Stimulated activated CD4-positive, alpha-beta T cell treated with anti-CD3 and anti-CD28 coated beads, Interleukin-1b, Interleukin-23, amount 100 ng/mL, for 48 hours (primary cell): Measurements from ENCODE around the gene BMPER.

Experiments
- DNase-seq: peaks from one replicate; pipeline ENCODE4 v3.0.0-alpha.2; 2020

Gene BMPER

DNA sequence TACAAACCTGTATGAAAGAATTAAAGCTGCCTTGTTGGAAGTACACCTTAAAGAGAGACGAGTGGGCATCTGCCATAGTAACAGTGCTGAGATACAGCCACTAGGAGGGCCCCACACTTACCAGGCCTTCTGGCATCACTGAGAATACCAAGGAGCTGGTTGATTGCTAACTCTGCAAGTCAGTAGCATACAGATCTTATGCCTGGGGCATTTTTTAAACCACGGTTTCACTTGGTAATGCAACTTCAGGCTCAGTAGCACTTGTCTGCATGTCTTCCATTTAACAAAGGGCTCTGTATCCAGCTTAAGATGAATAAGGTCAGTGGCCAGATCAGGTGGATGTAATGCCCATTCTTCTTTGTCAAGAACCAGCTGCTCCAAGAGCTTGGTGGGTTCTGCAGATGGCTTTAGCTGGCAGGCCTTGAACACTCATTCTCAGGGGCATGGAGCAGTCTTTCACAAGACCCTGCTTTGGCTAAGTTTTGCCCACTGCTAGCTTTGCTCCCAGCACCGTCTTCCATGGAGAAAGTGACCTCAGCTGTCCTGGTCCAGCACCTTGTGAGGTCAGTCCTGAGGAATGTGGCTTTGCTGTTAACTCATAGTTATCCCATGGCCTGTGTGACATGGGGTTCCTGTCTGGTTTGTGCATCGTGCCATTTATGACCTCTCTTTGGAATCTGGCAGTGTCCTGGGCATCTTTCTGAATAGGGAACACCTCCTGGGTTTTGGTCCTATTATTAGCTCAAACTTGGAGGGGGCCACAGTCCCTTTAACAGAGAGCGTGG is 68.1 kb downstream of the BMPER start:
- DNase-seq = no peak

DNA sequence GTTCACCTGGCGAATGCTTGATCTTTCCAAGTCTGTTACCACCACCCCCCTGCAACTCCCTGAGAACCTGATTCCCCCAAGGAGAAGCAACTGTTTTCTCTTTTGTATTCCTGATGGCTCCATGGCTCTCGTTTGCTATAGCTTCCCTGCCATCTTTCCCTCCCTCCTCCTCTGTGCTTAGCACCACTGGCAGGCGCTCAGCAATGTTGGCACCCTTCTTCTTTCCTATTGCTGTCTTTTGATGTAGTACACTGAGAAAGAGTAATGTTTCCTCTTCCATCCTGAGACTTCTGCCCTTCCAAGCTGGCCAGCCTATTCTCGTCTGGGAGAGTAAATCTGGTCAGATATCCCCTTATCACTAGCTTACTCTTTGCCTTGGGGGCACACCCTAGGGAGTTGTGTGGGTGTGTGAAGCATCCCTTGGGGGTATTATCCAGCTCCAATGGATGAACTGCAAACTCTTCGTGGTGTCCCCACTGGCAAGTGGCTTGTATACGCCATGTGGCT is 74.0 kb downstream of the BMPER start:
- DNase-seq = no peak

DNA sequence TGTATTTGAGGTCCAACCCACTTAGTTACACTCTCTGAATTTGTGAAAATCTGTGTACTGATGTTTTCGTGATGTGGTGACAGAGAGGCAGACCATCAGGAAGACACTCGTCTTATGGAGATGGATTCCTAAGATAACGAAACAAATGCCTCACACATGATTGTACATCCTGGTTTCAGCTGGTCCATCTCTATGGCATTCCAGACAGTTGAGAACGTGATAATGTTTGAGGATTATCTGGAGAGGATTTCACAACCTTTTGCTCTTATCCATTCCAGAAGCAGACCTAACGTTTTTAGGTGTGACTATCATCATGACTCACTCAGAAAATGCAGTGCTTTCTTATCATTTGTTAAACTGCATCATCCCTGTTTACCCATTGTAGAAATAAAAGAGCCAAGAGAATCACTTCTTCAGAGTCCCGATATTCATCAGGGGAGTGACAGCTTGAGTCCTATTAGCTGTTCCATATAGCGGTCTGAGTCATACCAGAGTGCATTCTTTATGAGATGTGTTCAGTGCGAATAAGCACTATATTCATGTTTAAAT is 74.5 kb downstream of the BMPER start:
- DNase-seq = no peak

DNA sequence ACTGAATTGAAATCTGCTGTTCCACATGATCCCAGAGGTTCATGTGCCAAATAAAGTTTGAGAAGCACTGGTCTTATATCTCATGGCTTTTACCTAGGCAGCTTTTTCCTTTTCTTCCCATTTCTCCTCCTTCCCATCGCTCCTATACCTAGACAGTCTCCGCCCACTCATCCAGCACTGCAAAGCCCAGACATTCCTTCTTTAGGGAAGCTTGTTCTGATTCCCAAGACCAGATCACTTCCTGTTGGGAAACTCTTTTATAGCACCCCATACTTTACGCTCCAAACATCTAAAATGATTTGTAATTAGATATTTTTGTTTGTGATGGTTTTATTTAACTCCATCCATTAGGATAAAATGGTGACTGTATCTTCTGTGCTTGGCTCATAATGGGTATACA is 75.9 kb downstream of the BMPER start:
- no peak for DNase-seq

DNA sequence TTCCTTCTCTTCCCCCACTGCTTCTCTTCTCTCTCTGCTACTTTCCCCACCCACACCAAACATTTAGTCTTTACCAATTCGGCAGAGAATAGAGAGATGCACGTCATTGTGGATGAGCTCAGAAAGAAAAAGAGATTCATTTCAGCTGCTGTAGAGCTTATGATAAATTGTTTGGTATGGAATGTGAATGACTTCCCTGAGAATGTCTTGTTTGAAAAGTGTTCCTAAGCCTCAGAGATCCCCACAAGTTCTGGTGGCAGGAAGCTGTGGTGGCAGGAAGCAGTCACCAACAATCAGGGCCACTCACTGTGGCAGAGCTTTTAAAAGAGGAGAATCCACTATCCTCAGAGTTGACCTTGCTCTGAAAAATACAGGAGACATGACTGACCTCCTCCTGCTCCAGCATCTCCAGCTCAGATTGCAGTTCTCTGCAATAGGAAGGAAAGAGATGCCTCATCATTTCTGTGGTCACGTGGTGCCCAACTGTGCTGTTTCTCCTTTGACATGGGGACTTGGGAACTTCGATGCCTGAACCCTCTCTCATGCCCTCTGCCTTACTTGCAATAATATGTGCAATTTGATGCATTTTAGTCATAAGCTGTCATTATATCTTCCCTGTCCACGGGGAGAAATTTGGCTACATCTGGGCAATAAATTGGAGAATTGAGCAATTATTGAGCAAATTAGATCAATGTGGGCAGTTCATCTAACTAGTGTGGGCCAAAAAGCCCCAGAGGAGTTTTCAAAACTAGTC is 76.5 kb downstream of the BMPER start:
- DNase-seq = no peak

DNA sequence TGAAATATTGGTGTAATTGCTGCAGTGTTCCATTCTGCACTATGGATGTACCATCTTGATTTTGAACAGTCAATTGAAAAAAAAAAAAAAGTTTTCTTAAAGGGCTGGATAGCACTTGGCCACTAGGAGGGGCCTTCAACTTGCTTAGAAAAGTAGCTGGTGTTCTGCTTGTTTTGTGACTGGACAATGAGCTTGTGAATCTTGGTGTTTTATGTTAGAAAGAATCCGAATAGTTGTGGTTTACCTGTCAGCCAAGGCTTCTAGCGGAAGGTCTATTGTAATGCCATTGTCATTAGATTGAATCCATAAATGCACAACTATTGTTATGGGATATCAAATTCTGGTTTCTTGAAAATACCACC is 77.1 kb downstream of the BMPER start:
- DNase-seq = no peak

DNA sequence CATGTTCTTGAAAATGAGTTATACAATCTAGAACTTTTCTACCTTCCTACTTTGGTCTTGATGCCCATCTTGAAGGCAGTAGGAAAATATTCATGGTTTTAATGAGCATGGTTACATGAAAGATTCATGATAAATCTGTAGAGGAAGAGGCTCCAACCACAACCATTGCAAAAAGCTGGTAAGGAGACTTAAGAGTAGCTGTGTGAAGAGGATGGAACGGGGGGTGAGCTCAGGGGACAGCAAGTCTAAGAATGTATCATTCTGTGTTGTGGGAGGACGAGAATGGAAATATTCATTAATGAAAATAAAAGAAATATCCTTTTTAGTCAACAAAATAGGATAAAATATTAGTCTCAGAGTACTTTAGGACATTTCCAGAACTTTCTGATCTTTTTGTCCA is 81.1 kb downstream of the BMPER start:
- no peak for DNase-seq

DNA sequence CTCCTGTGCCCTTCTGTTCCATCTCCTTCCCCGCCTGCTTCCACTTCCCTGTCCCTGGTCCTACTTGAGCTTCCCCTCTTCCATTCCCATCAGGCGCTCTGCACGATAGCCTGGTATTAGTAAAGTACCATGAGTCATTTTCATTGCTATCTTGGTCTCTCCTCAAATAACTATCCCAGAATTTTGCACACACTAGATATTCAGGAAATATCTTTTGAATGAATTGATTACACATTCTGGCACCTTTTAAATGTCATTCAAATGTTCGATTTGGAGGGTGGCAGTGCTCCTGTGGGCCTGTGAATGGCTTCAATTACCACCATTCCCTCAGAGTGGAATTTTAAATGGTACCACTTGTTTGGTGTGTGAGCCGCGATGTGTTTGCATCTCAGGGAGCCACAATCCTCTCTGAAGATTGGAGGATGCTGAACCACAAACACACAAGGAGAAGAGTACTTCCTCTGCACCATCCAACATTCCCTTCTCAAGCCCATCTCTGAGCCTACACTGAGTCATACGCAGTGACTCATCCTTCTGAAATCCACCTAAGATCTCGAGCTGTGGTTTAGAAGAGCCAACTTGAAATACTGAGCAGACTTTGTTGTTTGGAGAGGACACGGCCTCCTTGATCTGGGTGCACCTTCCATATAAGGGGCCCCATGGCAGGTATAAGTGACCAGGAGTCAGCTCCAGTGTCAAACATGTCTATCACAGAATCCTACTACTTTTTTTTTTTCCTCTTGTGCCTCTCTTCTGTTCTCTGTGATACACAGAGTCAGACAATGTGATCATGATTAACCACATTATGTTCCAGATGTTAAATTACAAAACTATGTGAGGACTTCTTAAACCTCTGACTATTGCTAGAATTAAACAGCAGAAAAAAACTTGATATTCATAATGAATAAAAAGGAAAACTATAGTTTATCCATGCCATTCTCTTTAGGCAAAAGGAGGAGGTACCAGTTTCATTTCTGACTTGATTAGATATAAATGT is 81.9 kb downstream of the BMPER start:
- no peak for DNase-seq

DNA sequence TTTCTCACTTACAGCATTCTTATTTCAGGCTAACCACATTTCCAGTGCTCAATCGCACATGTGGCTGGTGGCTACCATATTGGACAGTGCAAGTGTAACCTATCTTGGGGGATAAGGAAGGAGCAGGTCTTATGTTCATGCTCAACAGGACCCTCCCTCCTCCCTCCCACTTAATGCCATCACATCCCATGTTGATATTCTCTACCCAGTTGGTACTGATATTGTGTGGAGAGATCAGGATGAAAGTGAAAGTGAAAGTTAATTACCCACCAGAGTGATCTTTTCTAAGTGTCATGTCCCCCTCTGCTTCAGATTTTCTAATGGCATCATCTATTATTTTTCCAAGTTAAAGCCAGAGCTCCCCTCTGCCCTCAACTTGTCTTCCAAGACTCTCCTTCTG is 91.6 kb downstream of the BMPER start:
- DNase-seq = no peak

DNA sequence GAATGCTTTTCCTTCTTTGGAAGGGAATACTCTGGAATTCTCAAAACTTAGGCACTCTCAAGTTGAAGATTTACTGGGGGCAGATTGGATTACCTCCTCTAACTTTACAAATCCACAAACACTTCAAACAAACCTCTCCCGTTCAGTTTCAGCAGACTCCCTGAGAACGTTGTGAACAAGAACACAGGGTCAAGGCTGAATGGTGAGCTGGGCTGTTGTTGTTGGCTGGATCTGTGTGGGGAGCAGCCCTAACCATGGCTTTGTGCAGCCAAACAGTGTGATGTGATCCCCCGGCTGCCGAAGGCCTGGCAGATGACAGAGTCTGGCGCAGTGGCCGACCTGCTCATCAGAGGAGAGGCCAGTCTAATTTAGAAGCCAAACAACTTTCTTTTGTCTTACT is 93.1 kb downstream of the BMPER start:
- DNase-seq = no peak

DNA sequence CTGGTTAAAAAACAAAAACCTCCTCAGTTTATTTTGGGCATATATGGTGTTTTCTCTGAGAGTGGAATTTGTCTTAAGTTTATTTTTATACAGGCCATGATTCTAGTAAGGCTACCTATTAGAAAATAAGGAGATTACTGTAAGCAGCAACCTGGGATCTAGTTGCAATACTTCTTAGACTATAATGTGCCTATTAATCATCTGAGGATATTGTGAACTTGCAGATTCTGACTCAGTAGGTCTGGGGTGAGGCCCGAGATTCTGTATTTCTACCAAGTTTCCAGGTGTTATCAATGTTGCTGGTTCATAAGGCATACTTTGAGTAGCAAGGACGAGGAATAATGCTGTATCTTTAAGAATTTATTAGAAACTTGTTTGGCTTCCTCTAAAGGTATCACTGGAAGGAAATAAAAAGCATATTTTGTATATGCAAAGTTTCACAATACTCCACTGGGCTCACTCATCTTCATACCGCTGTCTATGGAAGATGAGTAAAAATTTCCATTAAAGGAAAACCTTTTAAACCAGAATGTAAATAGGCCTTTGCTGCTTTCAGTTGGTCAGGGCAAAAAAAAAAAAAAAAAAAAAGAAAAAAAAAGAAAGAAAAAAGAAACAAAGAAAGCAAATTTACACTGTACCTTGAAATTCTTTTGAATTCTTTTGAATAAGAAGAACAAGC is 105.8 kb downstream of the BMPER start:
- DNase-seq = no peak

DNA sequence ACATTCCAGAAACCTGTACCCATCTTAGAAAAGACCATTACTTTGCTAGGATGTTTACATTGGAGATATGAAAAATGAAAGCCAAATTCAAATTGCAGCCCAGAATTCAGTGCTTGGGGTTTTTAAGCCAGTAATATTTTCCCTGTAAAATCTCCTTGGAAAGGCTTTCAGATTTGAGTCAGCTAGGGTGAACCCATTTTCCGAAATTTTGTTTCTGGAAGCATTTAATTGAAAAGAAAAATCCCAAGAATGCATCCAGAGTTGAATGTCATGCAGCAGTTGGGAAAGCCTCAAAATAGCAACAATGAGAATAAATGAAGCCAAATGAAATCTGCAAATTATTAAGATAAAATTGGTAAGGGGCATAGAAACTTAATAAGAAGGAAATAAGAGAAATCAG is 106.4 kb downstream of the BMPER start:
- no peak for DNase-seq

DNA sequence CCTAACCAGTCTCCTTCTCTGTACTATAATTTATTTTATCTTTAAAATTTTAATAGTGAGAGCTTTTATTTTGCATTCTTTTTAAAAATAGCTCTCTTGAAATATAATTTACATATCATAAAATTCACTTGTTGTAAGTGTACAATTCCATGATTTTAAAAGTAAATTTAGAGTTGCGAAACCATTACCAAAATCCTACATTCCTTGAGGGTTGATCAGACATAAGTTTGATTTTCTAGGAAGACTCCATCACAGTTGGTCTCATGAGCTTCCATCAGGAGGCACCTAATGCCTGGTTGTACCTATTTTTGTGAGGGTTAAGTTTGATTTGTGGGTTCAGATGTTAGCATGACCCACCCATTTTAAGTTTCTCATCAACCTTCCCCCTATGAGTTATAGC is 108.1 kb downstream of the BMPER start:
- no peak for DNase-seq

DNA sequence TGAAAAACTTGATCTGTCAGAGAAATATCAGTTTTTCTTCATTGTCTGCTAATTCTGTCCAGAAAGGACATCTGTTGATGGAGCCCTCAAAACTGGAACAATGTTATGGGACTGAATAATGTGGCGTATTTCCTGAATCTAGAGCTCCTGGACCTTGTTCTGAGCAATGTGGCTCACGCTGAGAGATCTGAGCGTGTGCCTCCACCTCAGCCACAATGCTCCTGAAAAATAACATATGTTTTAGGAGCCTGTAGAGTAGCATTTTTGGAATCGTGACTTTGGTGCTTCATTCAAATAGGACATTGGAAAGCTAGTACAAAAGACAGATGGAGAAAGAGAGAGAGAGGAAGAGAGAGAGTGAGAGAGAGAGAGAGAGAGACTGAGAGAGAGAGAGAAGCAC is 110.3 kb downstream of the BMPER start:
- no peak for DNase-seq

DNA sequence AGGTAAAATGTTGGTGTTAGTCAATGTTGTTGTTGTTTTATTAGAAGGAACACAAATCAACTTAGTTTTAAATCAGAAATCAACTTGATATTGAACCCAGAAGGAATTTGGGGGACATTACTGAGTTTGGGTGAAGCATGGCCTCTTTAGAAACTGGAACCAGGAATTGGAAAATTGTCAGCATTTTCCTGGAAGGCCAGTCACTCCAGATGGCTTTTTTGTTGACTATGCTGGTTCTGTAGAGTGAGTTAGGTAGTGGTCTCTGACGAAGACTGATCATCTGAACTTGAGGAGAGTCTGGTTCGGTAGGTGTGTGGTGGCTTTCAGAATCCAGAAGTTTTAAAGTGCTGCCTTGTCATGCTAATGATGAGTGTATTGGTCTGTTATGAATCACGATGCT is 111.5 kb downstream of the BMPER start:
- no peak for DNase-seq

DNA sequence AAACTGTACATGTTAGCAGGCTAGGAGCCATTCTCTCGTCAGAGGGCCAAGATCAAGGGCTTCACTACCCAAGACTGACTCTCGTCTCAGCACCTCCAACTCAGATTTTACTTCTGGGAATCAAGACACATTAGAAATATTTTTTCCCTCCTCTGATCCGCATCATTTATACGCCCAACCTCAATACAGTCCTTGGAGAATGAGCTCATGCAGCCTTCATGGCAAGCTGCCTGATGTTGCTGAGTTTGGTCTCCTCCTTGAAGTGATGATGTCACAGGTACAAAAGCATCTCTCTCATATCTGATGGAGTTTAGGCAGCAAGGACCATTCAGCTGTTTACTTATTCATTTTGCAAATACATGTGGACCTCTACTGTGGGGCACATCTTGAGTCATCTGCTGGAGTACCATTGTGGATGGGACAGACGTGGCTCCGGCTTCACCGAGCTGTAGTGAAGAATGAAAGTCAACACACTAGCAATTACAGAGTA is 114.0 kb downstream of the BMPER start:
- no peak for DNase-seq

DNA sequence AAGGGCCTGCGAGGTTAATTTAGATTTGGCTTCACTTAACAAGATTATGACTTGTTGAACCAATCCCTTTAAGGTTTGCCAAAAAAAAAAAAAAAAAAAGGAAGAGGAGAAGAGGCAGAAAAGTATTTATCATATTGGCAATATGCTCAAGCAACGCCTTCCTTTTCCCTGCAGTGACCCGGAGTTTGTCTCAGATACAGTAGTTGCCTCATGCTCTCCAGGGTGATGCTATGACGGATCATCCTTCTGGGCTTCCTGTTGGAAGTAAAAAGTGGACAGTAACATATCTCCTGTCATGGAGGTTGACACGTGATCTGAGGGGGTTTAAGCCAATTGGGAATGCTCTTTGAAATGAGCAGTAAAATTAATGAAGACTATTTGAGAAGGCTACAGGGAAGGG is 117.3 kb downstream of the BMPER start:
- no peak for DNase-seq

DNA sequence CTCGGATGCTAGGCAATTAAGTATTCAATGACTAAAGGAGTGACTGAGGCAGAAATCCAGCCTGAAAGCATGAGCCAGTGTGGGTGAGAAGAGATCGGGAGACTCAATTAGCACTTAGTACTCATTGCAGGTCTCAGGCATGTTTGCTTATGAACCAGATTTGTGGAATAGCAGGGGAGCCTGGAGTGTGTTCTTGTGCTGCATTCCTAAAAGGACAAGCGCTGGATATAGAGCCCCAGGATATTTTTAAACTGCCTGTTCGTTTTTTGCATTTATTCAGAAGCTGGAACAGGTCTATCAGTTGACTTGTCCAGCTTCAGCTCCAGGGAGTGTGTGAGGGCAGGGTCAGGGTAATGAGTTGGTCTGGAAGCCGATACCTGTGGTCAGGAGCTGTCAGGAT is 120.3 kb downstream of the BMPER start:
- DNase-seq = no peak

DNA sequence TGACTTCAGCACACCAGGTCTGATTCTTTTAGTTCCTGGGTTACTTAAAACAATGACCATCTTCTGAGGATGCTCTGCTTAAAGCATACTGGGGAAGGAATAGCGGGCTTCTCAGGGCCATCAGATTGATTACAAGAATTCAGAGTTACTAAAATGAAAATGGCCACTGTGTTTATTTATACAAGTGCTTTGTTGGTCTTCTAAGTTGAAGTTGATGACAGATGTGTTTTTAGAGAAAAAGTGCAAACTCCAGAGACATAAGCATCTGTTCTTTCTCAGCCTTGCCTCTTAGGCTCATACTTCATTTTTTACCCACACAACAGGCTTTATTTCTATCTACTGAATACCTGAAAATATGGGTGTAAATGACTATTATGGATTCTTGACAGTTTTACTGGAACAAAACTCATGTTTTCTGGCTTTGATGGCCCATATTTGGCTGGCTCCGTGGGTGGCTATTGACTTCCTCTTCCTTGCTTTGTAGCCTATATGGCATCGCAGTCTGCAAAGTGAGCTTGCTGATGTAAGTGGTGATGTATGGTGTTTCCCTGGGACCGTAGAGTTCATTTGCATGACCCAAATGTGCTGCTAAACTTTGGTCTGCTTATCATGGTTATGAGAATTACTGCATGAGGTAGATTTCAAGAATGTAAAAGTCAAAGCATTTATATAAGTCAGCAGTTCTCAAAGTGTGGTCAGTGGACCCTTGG is 121.3 kb downstream of the BMPER start:
- no peak for DNase-seq

DNA sequence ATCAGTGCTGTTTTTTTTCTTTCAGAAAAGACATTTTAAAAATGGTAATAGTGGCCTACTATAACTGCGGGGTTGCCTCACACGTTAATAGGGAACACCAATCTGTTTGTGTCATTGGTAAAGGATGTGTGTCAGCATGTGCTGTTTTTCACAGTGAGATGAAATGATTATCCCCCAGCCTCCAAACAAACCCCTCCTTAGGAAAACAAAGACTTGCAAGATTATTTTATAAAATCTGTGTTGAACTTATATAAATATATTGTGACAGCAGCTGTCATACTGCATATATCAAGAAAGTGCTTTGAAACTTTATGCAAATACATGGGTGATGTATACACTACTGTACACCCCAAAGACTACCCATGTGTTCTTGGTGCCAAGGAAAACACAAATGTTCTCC is 125.8 kb downstream of the BMPER start:
- no peak for DNase-seq

DNA sequence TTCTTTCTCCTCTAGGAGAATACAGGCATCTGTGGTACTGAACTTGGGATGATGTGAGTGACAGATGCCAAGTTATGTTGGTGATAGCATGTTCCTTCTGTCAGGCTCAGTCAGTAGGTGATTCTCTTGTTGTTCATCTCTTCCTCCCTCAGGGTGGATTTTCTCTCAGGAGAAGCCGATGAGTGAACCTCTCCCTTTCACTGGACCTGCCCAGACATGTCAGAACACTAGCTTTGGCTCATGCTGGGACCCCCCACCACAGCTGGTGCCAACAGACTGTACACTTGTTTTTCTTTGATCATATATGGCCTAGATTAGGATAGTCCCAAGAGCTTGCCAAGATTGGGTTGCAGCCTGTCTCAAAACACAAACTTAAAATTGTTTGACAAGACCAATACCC is 129.4 kb downstream of the BMPER start:
- DNase-seq = no peak
